GM19238 (cell line): ENCODE measurements around the gene MYH7.
"Not testable (repeated sequence)": the region's sequence is repeated elsewhere in the genome, so short reads cannot be mapped to it uniquely, and the experiment has no call there.

Experiments used
- DNase-seq: peaks from one replicate; pipeline ENCODE4 v3.0.0; 2011; ENCODE audit warnings: low spot score; ENCODE audit not compliant: insufficient read length

The MYH7 gene

DNA sequence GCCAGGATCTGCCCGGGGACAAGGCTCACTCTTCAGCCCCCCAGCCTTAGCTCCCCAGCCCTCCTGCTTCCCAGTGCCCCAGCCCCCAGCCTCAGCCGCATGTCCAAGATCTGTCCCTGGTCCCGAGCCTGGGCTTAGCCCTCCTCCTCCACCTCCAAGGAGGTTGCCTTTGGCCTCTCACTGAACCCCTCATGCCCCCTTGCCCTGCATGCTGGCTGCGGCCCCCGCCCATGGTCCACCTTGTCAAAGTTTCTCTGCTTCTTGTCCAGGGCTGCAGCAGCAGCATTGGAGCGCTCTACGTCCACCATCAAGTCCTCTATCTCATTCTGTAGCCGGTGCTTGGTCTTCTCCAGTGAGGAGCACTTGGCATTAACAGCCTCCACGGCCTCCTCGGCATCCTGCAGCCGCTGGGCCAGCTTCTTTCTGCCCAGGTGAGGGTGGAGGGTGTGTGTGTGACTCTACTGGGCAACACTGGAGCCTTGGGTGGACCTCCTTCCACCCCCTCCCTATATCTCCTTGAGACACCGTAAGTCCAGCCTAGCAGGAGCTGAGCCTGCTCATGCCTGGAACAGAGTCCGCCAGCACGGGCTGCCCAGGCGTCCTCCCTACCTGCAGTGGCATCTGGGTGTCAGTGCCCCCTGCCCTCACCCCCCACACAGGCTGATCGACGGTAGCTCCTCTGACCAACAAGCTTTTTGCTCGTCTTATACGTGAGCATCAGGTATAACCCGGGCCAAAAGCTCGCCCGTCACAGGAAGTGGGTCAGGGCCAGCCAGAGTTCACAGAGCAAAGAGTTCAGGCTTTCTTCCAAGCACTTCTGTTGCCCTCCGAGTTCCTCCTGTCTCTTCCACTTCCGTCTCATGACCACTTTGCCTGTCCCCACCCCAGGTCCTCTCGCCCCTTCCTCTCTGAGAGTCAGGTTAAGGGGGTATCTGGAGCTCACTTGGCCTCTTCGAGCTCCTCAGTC, 47.3 kb downstream of the MYH7 start:
- no peak for DNase-seq

- no peak for DNase-seq
Observed at GRCh38 chr14:23386999-23387398, 48.5 kb downstream of the MYH7 start.

DNA sequence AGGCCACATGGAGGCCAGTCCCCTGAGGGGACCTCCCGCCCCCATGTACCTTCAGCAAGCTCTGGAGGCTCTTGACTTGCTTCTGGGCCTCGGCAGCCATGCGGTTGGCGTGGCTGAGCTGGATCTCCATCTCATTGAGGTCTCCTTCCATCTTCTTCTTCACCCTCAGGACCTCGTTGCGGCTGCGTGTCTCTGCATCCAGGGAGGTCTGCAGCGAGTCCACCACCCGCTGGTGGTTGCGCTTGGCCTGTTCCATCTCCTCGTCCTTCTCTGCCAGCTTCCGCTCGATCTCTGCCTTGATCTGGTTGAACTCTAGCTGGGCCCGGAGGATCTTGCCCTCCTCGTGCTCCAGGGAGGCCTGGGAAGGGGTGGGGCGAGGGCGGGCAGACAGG, 49.2 kb downstream of the MYH7 start:
- not testable (repeated sequence) for DNase-seq

GRCh38 chr14:23385642-23386265, 49.7 kb downstream of the MYH7 start:
- no peak for DNase-seq

GRCh38 chr14:23385244-23385641, 50.2 kb downstream of the MYH7 start:
- DNase-seq = no peak

DNA sequence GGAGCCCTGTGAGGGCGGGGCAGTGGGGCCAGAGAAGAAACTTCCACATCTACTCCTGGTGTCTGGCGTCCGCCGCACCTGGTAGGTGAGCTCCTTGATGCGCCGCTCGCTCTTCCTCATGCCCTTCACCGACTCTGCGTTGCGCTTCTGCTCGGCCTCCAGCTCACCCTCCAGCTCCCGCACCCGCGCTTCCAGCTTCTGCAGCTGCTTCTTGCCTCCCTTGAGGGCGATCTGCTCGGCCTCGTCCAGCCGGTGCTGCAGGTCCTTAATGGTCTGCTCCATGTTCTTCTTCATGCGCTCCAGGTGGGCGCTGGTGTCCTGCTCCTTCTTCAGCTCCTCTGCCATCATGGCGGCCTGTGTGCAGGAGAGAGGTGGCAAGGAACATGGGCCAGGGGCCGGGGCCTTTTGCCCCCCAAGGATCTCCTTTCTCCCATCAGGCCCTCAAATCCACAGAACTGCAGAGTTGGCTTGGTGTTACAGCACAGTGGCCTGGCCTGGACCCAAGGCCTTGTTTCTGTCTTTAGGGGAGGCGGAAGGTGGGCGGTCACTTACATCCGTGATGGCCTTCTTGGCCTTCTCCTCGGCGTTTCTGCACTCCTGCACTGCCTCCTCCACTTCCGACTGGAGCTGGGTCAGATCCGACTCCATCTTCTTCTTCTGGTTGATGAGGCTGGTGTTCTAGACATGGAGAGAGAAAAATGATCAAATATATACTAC, 50.9 kb downstream of the MYH7 start:
- no peak for DNase-seq

- no peak for DNase-seq
Observed at GRCh38 chr14:23382731-23383440, 52.6 kb downstream of the MYH7 start.

- DNase-seq = no peak
Observed at GRCh38 chr14:23382276-23382675, 53.2 kb downstream of the MYH7 start.

- DNase-seq = no peak
Observed at GRCh38 chr14:23381871-23382270, 53.6 kb downstream of the MYH7 start.

DNA sequence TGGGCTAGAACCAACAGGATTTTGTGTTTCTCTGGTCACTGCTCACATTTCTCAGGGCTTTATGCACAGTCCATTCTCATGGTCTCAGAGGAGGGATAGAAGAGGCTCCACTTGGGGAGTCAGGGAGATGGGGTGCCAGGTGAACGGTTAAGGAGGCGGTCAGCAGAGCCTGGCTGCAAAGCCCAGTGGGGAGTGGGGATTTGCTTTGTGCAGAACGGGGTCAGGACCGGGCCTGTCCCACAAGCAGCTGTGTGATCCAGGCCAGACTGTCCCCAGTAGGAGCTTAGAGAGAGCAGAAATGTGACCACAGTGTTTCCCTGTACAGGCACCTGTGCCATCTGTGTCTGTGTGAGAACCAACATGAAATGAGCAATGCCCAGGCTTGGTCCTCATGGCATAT, 54.5 kb downstream of the MYH7 start:
- no peak for DNase-seq

GRCh38 chr14:23380197-23380914, 55.1 kb downstream of the MYH7 start:
- DNase-seq = no peak

DNA sequence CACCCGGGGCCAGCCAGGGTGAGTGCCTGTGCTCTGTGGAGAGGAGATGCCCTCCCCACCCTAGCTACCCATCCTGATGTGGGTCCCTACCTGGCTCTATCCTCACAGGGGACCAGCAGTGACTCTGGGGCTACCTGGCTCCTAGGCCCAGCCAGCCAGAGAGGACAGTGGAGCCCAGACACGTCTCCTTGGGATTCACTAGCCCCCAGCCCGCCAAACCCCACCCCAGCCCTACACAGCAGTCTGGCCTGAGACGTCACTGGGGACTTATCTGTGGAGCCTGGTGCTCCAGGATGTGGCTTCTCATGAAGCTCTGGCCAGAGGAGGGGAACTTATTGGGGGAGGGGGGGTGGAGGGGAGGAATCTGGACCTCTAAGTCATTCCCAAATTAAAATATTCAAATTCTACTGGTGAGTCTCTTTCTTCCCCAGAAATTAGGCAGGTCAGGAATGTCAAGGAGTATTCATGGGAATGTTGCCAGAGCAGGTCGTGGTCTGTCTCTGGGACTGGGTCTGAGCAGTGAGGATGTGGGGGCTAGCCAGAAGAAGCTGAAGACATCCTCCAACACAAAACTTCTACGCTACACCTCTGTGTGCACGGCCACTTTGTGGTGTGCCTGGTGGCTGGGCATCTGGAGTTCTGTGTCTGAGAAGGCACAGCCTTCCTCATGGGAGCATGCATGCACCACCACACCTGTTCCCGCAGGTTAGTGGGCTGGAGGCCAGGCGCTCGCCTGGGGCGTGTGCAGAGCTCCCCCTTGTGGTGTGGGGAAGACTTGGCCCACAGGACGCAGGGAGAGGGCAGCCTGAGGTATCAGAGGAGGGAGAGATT, 55.9 kb downstream of the MYH7 start:
- peak; percentile 77 for DNase-seq

GRCh38 chr14:23378612-23379220, 56.7 kb downstream of the MYH7 start:
- no peak for DNase-seq

DNA sequence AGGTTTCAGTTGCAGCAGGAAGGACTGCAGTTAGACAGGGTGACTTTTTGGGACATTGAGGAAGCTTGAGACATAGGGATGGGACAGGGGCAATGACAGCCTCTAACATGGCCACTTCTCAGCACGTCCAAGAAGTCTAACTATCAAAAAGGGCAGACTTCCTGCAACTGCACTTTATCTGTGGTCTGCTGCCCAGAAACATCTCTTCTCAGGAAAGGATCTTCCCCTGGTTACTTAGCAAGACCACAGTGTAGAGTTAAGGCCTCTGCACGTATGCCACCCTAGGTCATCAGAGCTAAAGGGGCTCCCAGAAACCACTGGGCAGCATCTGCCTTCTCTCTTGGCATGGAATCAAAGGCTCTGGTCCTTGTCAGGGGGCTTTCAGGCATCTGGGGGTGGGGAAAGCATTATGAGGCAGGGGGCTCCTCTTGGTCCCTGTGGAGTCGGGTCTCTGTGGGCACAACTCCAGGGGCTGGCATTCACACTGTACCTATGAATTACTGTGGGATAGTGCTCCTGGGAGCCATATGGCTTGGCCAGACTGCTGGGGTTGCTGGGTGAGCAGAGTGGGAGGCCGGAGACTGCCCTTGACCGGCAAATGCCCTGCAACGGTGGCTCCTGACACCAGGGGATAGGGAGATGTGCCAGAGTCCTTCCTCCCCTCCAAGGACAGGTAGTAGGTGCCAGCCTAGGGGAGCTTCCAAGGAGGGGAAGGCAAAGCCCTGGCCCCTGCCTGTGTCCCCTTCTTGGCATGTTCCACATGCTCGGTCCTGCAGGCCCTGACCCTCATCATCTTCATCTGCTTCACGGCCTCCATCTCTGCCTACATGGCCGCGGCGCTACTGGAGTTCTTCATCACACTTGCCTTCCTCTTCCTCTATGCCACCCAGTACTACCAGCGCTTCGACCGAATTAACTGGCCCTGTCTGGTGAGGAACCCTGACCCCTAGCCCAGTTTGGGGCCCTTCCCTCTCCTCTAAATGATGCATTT, 57.6 kb downstream of the MYH7 start:
- DNase-seq = no peak

DNA sequence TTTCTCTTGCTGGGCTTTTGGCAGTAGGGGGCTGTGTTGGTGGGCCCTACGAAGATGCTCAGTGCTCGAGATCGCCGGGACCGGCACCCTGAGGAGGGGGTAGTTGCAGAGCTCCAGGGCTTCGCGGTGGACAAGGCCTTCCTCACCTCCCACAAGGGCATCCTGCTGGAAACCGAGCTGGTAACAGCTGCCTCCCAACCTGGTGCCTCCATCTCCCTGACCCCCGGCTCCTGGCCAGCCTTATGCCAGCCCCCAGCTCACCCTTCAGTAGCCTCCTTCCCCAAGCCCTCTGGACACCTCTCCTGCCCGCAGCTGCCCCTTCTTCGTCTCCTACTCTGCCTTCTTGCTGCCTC, 58.3 kb downstream of the MYH7 start:
- DNase-seq = no peak

DNA sequence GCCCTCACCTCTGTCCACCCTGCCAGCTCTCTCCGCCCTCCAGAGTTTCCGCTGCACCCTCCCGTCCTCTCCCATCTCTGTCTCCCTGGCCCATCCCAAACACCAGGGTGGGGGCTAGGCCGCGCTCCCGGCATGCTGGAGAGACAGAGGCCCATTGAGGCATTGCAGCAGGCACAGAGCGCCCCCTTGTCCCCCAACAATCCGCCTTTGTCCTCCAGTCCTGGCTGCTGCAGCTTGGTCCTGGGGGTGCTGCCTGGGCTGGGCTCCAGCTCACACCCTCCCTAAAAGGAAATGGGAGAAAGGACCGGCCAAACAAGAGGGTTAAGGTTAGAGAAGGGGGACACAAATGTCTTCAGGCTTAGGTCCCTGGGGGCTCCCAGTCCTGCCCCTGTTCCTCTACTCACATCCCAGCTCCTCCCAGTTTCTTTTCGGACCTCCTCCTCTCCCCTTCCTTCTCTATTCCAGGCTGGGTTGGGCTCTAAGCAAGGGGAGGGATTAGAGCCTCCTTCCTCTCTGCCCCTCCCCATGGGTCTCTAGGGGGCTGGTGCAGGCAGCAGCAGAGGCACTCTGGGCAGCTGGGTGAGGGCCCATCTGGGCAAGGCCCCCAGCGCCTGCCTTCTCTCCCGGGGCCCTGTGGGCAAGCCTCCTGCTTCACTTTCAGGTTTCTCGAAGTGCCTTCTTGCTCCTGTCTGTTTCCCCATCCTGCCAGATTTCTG, 58.8 kb downstream of the MYH7 start, which contains the start of gene CMTM5:
TSS of gene CMTM5 (plus strand) at position 565 of the 716 bp plus-strand sequence. CDS start 206 bp downstream, outside the sequence.
- DNase-seq = no peak

DNA sequence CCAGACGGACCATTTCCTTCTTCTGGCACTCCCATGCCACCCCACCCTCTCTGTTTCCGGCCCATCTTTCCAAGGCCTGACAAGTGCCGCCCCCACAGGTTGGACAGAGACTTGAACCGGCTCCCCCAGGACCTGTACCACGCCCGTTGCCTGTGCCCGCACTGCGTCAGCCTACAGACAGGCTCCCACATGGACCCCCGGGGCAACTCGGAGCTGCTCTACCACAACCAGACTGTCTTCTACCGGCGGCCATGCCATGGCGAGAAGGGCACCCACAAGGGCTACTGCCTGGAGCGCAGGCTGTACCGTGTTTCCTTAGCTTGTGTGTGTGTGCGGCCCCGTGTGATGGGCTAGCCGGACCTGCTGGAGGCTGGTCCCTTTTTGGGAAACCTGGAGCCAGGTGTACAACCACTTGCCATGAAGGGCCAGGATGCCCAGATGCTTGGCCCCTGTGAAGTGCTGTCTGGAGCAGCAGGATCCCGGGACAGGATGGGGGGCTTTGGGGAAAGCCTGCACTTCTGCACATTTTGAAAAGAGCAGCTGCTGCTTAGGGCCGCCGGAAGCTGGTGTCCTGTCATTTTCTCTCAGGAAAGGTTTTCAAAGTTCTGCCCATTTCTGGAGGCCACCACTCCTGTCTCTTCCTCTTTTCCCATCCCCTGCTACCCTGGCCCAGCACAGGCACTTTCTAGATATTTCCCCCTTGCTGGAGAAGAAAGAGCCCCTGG, 59.8 kb downstream of the MYH7 start:
- no peak for DNase-seq
